Stimulated activated CD4-positive, alpha-beta T cell treated with anti-CD3 and anti-CD28 coated beads, Interleukin-4, amount 100 ng/mL, for 48 hours (primary cell): ENCODE results near the gene GRAMD4.

Source experiments
- DNase-seq, 2 donors: peaks; one replicate each; pipeline ENCODE4 v3.0.0-alpha.2; 2020; ENCODE audit warnings: low read depth in 2 of 2

Gene GRAMD4

DNA sequence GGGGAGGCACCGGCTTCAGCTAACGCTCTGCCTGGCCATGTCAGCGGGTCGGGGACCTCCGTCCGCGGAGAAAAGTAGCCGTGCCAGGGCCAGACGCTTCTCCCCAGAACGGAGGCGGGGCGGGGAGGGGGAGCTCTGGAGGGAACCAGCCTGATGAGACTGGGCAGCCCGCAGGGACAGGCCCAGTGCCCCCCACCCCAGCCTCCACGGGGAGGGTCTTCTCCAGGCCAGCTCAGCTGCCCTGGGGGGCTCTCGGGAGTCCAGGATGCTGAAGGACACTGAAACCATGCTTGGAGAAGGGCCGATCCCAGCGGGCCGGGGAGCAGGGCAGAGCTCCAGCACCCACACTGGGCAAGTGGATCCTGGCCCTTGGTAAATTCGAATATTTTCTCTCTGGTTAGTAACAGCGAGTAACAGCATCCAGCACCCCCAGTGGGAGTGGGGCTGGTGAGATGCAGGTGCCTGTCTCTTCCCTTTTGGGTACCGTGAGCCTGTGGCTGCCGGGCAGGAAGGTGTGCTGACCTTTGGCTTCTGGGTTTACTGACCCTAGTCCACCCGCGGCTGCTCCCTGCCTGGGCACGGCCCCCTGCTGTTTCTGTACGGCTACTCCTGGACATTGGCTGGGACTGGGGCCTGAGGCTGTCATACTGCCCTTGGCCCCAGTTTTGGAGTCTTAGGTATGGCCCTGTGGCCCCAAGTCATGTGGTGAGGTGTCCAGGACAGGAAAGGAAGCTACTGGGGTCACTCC is 35.8 kb downstream of the GRAMD4 start:
- no peak for DNase-seq

GRCh38 chr22:46656856-46657654 is 36.9 kb downstream of the GRAMD4 start:
- no peak for DNase-seq

DNA sequence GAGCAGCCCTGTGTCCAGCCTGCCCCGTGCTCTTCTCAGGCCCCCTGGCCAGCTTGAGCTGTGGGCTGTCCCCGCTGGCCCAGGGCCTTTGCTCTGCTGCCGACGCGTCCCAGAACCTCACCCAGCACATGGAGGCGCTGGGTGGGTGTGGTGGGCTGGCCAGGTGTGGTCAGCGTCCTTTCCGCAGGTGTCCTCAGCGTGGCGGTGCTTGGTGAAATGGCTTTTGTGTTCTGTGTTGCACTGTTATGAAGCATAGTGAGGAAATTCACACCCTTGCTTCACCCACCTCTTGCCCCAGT is 37.4 kb downstream of the GRAMD4 start:
- no peak for DNase-seq

- no peak for DNase-seq
Observed at GRCh38 chr22:46657996-46658947, 38.1 kb downstream of the GRAMD4 start.

DNA sequence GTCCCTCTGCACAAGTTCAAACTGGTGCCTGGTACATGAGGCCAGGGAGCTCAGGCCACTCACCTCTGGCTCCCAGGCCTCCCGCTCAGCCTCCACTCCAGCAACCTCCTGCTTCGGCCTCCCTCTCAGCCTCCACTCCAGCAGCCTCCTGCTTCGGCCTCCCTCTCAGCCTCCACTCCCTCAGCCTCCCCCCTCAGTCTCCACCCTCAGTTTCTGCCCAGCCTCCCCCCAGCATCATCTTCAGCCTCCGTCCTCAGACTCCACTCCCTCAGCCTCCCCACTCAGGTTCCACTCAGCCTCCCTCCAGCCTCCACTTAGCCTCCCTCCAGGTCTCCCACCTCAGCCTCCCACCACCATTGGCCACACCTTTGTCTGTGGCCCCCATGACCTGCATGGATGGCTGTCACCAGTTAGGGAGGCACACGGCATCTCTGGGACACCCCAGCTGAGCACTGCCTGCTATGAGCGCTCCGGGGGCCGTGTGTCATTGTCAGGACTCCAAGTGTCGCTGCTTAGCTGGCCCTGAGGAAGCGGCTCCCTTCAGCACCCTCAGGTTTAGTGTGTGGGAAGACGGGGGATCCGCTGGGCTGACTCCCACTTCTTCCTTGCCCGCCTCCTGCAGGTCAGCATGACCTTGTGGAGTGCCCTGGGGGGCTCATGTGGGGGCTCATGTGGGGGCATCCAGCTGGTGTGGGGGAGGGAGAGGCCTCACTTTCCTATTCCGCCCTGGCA is 39.0 kb downstream of the GRAMD4 start:
- no peak for DNase-seq

- DNase-seq = no peak
Observed at GRCh38 chr22:46659791-46660186, 39.6 kb downstream of the GRAMD4 start.

DNA sequence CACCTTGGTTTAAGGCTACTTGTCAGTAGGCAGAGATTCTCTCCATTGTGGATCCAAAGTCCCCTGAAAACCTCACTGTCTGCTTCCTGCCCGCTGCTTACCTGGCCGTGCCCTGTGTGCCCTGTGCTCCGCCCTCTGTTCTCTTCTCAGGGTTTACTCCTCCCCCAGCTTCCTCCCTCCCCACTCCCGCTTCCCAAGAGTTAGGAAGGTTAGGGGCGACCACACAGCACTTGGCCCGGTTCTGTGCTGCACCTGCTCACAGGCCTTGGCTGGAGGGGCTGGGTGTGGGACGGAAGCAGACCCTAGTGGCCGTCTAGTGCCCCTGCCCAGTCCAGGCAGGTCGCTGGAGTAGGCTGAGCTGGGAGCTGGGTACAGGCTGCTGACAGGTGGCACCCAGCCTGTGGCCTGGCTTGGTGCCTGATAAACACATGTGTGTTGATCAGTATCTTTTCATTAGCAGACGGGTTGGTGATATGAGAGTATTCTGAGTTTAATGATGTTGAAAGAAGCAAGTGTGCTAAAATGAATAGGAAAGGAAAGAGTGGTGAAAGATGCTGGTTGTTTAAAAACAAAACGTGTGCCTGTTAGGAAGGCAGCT is 40.5 kb downstream of the GRAMD4 start:
- no peak for DNase-seq

GRCh38 chr22:46661221-46661851 is 41.1 kb downstream of the GRAMD4 start:
- peak; percentile 20 to 34 for DNase-seq

GRCh38 chr22:46662226-46662625 is 42.0 kb downstream of the GRAMD4 start:
- no peak for DNase-seq

DNA sequence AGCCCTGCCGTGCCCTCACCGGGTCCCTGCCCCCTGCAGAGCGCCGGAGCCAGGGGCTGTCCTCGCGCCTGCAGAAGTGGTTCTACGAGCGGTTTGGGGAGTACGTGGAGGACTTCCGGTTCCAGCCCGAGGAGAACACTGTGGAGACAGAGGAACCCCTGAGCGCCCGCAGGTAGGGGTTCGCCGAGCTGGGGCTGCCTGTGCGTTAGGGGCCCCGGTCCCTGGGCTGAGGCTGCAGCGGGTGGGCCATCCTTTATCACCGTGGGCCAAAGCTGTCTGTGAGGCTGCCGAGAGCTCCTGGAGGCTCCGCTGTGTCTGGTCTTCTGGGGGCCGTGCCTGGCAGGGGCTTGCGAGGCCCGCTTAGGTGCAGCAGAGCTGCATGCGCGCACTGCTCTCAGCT is 42.8 kb downstream of the GRAMD4 start:
- no peak for DNase-seq

- no peak for DNase-seq
Observed at GRCh38 chr22:46663436-46664100, 43.4 kb downstream of the GRAMD4 start.

DNA sequence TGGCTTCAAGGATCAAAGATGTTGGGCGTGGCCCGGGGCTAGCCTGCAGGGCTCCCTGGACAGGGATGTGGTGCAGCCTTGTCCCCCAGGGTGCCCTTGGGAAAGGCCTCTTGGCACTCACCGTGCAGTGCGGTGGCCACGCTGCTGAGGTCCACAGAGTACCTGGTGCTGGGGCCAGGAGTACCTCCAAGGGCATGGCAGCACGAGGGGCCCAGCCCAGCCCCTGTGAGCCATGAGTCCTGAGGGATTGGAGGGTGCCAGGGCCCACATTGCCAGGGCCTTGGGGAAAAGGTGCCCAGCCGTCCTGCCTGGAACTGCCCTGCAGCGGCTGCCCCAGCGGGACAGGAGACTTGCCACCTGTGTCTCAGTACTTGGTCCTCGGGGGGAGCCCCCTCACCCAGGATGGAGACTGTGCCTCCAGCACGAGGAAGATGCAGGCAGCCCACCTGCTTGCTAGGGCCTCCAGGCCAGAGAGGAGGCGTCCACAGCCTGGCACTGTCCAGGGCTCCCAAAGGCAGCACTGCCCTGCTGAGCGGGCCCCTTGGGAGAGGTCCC is 44.2 kb downstream of the GRAMD4 start:
- DNase-seq = no peak

DNA sequence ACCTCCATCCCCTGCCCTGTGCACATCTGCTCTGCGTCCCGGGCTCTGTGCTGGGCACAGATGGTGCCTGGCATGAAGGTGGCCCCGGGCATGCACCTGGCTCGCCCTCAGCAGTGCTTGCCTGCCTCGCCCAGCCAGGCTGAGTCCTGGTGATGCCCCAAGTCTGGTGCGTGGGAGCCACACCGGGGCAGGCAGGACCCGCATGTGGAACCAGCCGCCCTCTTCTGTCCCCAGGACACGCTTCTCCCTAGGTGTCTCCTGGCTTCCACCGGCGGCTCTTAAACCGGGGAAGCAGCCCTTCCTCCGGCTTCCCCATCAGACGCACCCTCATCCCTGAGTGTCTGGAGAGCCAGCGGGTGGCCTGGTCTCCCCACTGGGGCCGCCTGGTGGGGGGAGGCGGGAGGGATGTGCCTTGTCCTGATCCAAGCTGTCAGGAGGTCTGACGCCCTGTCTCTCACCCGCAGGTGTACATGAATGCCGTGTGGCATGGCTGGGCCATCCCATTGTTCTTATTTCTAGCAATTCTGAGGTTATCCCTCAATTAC is 45.0 kb downstream of the GRAMD4 start:
- DNase-seq = no peak

- DNase-seq = no peak
Observed at GRCh38 chr22:46665751-46666280, 45.6 kb downstream of the GRAMD4 start.

GRCh38 chr22:46666577-46667244 is 46.5 kb downstream of the GRAMD4 start:
- no peak for DNase-seq

DNA sequence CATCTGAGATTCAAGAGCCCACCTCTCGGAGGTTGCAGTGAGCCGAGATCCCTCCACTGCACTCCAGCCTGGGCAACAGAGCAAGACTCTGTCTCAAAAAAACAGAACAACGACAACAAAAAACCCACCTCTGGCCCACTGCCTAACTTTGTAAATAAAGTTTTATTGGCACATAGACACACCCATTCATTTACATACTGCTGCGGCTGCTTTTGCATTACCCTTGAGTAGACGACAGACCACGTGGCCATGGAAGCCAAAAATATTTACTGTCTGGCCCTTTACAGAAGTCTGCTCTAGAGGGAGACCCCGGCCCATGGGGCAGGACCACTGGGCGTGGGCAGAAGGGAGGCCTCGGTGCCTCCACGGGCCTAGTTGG is 47.0 kb downstream of the GRAMD4 start:
- no peak for DNase-seq

DNA sequence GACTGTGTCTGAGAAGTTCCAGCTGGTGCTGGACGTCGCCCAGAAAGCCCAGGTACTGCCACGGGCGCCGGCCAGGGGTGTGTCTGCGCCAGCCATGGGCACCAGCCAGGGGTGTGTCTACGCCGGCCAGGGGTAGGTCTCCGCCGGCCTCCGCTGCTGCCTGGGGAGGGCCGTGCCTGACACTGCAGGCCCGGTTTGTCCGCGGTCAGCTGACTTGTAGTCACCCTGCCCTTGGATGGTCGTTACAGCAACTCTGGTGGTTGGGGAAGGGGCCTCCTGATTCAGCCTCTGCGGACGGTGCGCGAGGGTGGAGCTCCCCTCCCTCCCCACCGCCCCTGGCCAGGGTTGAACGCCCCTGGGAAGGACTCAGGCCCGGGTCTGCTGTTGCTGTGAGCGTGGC is 47.9 kb downstream of the GRAMD4 start:
- DNase-seq = no peak

GRCh38 chr22:46669201-46669600 is 49.0 kb downstream of the GRAMD4 start:
- no peak for DNase-seq
